Muscle of arm (tissue), 12 donors: ENCODE measurements around the gene SYTL4. TPM values are rescaled to one million over a fixed set of nuclear protein-coding genes. Genes with fewer than 3 reads are reported as not detected.

ENCODE experiments used
- DNase-seq: peaks from one replicate; pipeline ENCODE4 v3.0.0-alpha.2; 2013
- polyA plus RNA-seq, 12 donors: library from polyadenylated mRNA; unstranded; fragments of 120-200 nt; gene quantifications; one replicate each; pipeline ENCODE4 v1.2.1, GENCODE V29; 2013; ENCODE audit not compliant: insufficient read length in 12 of 12

The SYTL4 gene
- polyA plus RNA-seq, 12 donors = 4.1 to 10.7 (median 8.4) TPM; not detected in 1

DNA sequence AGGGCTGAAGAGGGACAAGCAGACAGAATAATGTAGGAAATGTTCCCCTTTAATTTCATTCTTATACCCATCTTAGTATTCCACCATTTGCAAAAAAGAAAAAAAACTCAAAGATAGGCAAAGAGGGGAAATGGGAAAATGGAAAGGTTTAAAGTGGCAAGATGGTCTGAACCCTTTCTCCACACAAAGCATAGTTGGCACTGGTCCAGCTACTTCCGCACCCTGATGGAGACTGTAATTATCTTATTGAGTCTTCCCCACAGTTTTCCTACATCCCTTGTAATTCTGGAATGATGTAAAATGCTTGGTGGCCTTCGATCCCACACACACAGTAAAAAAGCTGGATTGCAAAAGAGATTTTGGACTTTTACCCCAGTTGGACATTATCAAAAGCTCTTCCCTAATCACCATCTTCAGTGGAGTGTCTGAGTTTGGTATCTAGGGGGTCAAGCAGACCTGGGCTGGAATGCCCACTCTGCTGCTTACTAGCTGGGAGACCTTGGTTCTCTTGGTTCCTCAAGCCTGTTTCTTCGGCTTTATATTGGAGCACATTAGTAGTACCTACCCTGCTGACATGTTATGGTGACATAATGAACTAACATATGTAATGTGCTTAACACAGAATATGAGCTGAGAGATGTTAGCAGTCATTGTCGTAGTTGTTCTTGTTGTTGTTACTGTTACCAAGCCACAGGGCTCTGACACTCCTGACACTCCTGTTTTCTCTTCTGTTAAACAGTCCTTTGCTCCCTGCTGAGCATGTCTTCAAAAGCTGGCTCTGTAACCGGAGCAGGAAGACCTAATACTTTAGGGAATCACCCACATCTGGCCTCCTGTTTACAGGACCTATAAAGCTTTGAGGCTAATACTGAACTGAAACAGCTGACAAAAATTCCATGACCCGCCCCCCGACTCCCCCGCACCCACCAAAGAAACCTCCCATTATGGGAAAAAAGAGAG, 83.2 kb downstream of the SYTL4 start:
- peak; percentile 68 for DNase-seq

DNA sequence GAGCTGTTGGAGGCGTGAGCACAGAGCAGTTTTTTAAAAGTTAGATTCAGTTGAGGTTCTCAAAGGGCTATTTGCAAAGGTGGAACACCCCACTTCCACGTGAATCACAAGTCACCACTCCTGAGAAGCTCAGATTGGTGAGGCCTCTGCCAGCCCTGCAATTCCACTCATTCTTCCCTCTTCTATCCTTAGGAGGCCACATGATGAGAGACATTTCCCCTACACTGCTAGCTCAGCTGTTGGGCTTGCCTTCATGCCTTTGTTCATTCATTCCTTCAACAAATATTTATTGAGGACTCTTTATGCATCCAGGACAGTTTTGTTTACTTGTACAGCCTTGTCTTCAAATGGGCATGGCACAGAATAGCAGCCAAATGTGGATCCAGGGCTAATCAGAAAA, 84.2 kb downstream of the SYTL4 start:
- no peak for DNase-seq

DNA sequence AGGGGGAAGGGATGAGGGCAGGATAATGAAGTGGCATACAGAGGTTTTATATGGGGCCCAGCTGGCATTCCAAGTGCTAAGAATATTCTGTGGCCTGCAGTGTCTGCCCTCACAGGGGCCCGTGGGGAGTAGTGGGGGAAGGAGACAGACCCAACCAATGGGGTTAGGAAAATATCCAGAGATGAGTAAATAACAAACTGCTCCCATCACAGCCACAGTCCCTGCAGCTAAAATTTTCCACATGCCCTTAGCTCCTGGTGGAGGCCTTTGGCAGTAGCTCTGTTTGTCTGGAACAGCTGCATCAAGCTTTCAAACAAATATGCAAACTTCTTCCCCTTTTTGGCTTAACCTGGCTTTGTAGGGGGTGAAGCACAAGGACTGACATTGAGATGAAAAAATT, 84.8 kb downstream of the SYTL4 start:
- DNase-seq = no peak

DNA sequence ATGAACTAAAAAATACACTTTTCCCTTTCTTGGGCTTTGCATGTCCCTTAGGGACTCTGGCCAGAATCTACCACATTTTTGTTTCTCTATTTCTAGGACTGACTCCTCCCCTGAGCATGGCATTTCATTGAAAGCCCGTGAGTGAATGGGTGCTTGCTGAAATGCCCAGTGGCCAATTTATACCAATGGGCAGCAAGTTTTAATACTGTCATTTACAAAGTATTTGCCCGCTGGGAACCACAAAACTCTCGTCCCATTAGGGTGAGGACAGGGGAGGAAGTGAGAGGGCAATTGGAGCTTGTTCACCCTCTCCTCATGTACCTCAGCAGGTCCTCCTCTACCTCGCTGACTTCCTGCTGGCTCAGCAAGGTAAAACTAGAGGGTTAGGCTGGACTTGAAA, 86.8 kb downstream of the SYTL4 start:
- DNase-seq = no peak

DNA sequence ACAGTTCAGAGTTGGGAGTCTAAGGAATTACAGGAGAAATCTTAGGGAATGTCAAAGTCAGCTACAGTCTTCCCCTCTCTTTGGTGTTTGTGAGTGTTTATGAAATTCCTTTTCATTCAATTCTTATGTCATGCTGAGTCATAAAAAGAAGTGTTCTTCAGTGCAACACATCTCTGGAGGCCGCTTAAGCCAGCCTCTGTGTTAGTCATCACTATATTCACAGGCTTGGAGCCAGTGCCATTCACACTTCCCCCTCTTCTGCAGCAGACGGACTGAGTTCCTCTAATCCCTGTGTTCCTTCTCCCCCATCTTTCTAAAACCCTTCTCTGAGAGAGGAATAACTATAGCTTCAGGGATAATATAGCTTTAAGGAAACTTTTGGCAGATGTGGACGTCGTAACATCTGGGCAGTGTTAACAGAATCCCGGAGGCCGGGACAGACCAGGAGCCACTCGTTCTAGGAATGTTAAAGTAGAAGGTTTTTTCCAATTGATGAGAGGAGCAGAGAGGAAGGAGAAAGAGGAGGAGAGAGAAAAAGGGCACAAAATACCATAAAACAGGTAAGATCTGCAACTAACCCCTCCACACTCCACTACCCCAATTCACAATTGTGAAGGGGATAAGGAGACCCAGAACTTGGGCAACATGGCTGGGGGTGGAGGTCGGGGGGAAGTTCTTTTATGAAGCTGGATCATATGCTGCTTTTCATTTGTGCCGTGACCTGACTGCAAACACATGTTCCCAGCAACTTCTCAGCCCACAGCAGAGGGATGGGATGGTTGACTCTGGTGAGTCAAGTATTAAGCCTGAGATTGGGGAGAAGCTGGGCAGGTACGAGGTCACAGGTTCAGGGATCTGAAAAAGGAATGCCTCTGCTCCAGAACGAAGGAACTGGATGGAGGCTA, 87.7 kb downstream of the SYTL4 start, which contains the start of gene SRPX2:
Gene SRPX2 (plus strand): TSS at position 244 of the 905 bp plus-strand sequence. CDS start 2,124 bp downstream, outside the sequence.
- DNase-seq = peak; percentile 62

DNA sequence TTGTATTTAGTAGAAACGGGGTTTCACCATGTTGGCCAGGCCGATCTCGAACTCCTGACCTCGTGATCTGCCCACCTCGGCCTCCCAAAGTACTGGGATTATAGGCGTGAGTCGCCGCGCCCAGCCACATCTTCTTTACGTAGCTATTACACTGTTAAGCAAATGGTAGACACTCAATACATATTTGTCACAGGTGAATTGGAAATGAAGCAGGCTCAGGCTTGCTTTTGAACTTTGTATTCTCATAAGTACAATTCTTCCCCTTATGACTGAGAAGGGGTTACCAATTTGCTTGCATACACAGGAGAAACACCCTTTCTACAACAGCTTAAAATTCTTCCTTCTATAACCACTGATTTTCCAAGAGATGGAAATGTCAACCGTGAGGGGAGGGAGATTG, 88.7 kb downstream of the SYTL4 start:
- no peak for DNase-seq

DNA sequence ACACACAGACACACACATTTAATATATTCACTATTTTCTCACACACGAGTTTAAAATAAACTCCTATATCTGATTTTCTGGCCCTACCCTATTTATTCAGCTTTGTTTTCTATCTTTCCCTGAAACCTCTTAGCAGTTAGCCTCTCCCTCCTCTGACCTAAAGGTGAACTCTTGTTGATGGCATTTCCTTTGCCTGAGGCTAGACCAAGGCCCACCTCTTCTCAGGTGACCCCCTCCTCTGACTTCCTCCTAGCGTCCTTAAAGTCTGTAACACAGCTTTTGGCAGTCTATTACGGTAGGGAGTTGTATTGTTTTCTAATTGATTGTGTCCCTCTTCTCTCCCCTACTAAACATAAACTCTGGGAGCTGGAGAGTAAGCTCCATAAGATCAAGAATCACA, 89.6 kb downstream of the SYTL4 start:
- no peak for DNase-seq

DNA sequence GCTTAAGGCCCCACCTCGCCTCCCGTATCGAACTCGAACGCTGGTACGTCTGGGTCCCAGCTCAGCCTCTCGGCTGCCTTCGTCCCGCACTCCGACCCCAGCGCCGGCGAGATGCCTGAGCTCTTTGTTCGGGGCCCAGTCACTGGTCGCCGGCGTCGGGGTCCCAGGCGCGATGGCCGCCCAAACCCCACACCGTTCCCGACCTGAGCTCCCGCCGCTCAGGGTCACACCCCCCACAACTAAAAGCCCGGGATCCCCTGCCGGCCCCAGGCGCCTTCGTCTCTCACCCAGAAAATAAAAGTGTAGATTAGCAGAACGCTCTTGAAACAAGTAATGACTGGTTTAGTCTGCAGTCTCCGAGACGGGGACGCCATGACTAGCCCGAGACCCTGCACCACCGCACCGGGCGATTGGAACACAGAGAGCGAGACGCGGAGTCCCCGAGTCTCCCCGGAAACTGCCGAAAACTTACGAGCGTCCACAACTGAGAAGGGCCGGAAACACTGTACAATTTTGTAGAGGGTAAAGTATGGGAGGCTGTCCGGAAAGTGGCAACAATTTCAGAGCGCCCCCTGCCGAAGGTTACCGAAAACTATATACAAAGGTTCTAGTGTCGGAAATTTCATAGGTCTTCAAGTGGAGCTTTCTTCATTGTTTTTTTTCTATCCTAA, 95.5 kb downstream of the SYTL4 start, which contains the start of gene TSPAN6:
Gene TSPAN6 (minus strand): TSS at position 486 of the 671 bp plus-strand sequence. CDS start 112 bp downstream, at position 374.
- peak; percentile 87 for DNase-seq

DNA sequence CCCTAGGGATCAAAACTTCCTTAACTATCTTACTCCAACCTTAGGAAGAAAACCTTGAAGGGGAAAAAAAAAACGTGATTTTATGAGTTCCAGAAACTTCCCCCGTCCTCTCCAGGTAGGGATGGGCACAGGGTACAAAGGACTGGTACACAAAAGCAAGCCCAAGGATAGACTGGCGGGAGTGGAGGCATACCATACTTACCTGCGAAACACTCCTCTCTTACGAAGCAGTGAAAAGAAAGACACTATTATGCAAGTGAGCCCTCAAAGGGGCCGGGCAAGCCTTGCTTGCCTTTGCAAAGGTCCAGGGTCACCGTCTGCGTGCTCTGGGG, 96.0 kb downstream of the SYTL4 start:
- DNase-seq = no peak

DNA sequence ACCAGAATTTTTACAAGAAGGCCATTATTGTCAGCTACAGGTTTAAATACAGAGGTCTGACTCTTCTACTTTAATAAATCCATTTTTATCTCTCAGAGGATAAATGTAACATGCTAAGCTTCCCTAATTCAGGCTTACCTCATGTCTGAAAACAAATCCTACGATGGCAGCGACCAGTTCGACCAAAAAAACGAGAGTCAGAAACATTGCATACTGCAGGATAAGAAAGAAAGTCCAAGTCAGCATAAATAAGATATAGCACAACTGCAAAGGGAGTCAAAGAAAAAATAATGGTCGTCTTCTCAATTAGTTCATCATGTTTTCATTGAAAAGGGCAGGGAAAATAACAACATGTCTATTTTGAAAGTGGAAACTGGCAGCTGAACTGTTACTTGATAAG, 96.9 kb downstream of the SYTL4 start:
- DNase-seq = no peak

DNA sequence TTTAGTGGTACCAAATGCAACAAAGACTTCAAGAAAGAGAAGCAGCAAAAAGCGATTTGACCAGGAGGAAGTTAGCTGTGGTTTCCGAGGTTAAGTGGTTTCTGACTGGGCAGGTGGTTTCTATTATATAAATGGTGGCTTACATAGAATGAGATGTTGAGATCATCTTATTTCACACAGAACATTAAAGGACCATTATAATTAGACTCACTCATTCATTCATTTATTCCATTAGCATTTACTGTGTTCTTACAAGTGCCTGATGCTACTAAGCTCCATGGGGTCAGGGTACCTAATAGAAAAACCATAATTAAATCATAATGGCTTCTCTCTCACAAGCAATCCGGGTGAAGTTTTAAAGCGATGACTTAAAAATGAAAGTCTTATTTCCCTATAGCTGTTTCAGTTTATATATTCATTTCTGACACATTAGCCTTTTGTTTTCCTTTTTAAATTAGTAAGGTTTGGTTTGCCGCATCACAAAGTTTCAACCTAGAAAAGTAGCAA, 105.9 kb downstream of the SYTL4 start:
- no peak for DNase-seq

Other genes starting within 250 kb of the SYTL4 start
- 100 to 1,000 TPM in 8 of 12 donors, 10 to 100 TPM in 3, not detected in 1; 47.9 to 391 (median 154) TPM for gene TNMD, start 147.2 kb downstream of the SYTL4 start, polyA plus RNA-seq
- 10 to 100 TPM in 11 of 12 donors, not detected in 1; 23.6 to 42.8 (median 32.8) TPM for gene TSPAN6, start 95.3 kb downstream of the SYTL4 start, polyA plus RNA-seq
- 10 to 100 TPM in 11 of 12 donors, not detected in 1; 12.2 to 41.8 (median 27.3) TPM for gene SRPX2, start 87.9 kb downstream of the SYTL4 start, polyA plus RNA-seq
- gene CSTF2, start 88.3 kb upstream of the SYTL4 start, polyA plus RNA-seq = 10 to 100 TPM in 8 of 12 donors, 1 to 10 TPM in 2, not detected in 2; 8.7 to 15.0 (median 11.0) TPM
- 1 to 10 TPM in 1 of 12 donors, under 1 TPM in 10, not detected in 1; 0.07 to 8.4 (median 0.45) TPM for gene NOX1, start 142.2 kb upstream of the SYTL4 start, polyA plus RNA-seq
- 1 to 10 TPM in 1 of 12 donors, under 1 TPM in 4, not detected in 7; 0.07 to 1.5 (median 0.37) TPM for gene XKRX, start 196.8 kb upstream of the SYTL4 start, polyA plus RNA-seq
- under 1 TPM in 6 of 12 donors, not detected in 6; 0.12 to 0.41 (median 0.33) TPM for gene ARL13A, start 237.6 kb upstream of the SYTL4 start, polyA plus RNA-seq